Gastrocnemius medialis (tissue), 4 donors: ENCODE results near the gene CD48.

ENCODE experiments used
- CTCF ChIP-seq, 5 experiments: fragments of 450-650 bp in 3 of 5; fragments of 200-600 bp in 2 of 5; sonication (generic) in 2 of 5; IDR thresholded peaks in 4 of 5; conservative IDR thresholded peaks in 1 of 5; 1 replicate in 4 of 5; 2 replicates in 1 of 5; pipeline ENCODE4 v1.5.1; 2016 to 2019; ENCODE audit warnings: antibody characterized with exemption in 5 of 5, mild to moderate bottlenecking in 3 of 5, moderate library complexity in 3 of 5
- POLR2A ChIP-seq, 2 donors: fragments of 450-650 bp; IDR thresholded peaks; one replicate each; pipeline ENCODE4 v1.6.1; 2017; ENCODE audit warnings: antibody characterized with exemption in 2 of 2, mild to moderate bottlenecking in 2 of 2, moderate library complexity in 2 of 2

GRCh38 chr1:160743266-160743665 is 31.6 kb upstream of the CD48 start:
- TF ChIP-seq CTCF (IDR thresholded peaks at IDR 0.05 in 4 of 5, conservative IDR thresholded peaks at IDR 0.05 in 1 of 5) (no peak), POLR2A (IDR thresholded peaks at IDR 0.05) (no peak)
